GM18907 (cell line): ENCODE data around the gene RAMAC.
"Not testable (repeated sequence)": the region's sequence is repeated elsewhere in the genome, so short reads cannot be mapped to it uniquely, and the experiment has no call there.

Experiments
- ATAC-seq: cut with Tn5 transposase; IDR thresholded peaks from one replicate; pipeline ENCODE4 v1.9.1; 2021; ENCODE audit warnings: mild to moderate bottlenecking, moderate library complexity; ENCODE audit not compliant: unreplicated experiment

The RAMAC gene

GRCh38 chr15:83012076-83012426 lies 26.0 kb downstream of the RAMAC start:
- no peak for ATAC-seq

GRCh38 chr15:83012636-83013035 lies 26.6 kb downstream of the RAMAC start:
- no peak for ATAC-seq

- no peak for ATAC-seq
Observed at GRCh38 chr15:83014205-83014653, 28.2 kb downstream of the RAMAC start.

- ATAC-seq: no peak
Observed at GRCh38 chr15:83015361-83015760, 29.4 kb downstream of the RAMAC start.

- no peak for ATAC-seq
Observed at GRCh38 chr15:83016906-83017305, 30.9 kb downstream of the RAMAC start.

- no peak for ATAC-seq
Observed at GRCh38 chr15:83018436-83018835, 32.4 kb downstream of the RAMAC start.

- no peak for ATAC-seq
Observed at GRCh38 chr15:83030021-83030420, 44.0 kb downstream of the RAMAC start.

- not testable (repeated sequence) for ATAC-seq
Observed at GRCh38 chr15:83031234-83031633, 45.2 kb downstream of the RAMAC start.

- no peak for ATAC-seq
Observed at GRCh38 chr15:83036253-83036652, 50.2 kb downstream of the RAMAC start.

- ATAC-seq: no peak
Observed at GRCh38 chr15:83039206-83039605, 53.2 kb downstream of the RAMAC start.
